Loucy (cell line): ENCODE data around the gene PALD1.

Experiments used
- H2AFZ ChIP-seq: fragments of 200-600 bp; sonication (generic); 2 replicates; pipeline ENCODE4 v1.6.0; 2016; ENCODE audit warnings: antibody characterized with exemption, mild to moderate bottlenecking, low read length, moderate library complexity
- H3F3A ChIP-seq: fragments of 200-600 bp; 2 replicates; pipeline ENCODE4 v1.6.0; 2016; ENCODE audit warnings: antibody characterized with exemption, low read depth, mild to moderate bottlenecking
- H3K27me3 ChIP-seq: fragments of 200-600 bp; sonication (generic); 2 replicates; pipeline ENCODE4 v1.6.1; 2014; ENCODE audit warnings: low read length, mild to moderate bottlenecking; ENCODE audit not compliant: insufficient read depth, poor library complexity, severe bottlenecking
- H3K36me3 ChIP-seq: fragments of 200-600 bp; sonication (generic); 2 replicates; pipeline ENCODE4 v1.6.1; 2016; ENCODE audit warnings: low read length; ENCODE audit not compliant: insufficient read depth
- H3K4me1 ChIP-seq: fragments of 200-600 bp; sonication (generic); 2 replicates; pipeline ENCODE4 v1.5.1; 2014; ENCODE audit warnings: low read length, mild to moderate bottlenecking; ENCODE audit not compliant: insufficient read depth, poor library complexity, severe bottlenecking
- H3K4me2 ChIP-seq: fragments of 200-600 bp; sonication (generic); 2 replicates; pipeline ENCODE4 v1.6.0; 2014; ENCODE audit warnings: antibody characterized with exemption, low read length, low read depth, mild to moderate bottlenecking; ENCODE audit not compliant: poor library complexity, severe bottlenecking
- H3K4me3 ChIP-seq: fragments of 200-600 bp; sonication (generic); 2 replicates; pipeline ENCODE4 v1.5.1; 2014; ENCODE audit warnings: low read length, mild to moderate bottlenecking, mixed read lengths; ENCODE audit not compliant: poor library complexity, severe bottlenecking
- H3K79me2 ChIP-seq: fragments of 200-600 bp; sonication (generic); 2 replicates; pipeline ENCODE4 v1.6.1; 2014; ENCODE audit warnings: low read length; ENCODE audit not compliant: insufficient read depth
- H3K9ac ChIP-seq: fragments of 200-600 bp; sonication (generic); 2 replicates; pipeline ENCODE4 v1.6.0; 2014; ENCODE audit warnings: mild to moderate bottlenecking, low read depth, low read length, moderate library complexity; ENCODE audit not compliant: poor library complexity, severe bottlenecking
- H3K9me2 ChIP-seq: fragments of 200-600 bp; sonication (generic); replicated peaks from 2 replicates; pipeline ENCODE4 v1.6.1; 2016; ENCODE audit warnings: low read depth, low read length, mixed read lengths
- H3K9me3 ChIP-seq: fragments of 200-600 bp; sonication (generic); 2 replicates; pipeline ENCODE4 v1.6.1; 2014; ENCODE audit warnings: mild to moderate bottlenecking, antibody characterized with exemption, low read length, low read depth; ENCODE audit not compliant: insufficient read depth
- H4K20me1 ChIP-seq: fragments of 200-600 bp; sonication (generic); 2 replicates; pipeline ENCODE4 v1.6.0; 2014; ENCODE audit warnings: antibody characterized with exemption, low read length, mild to moderate bottlenecking; ENCODE audit not compliant: insufficient read depth, poor library complexity, severe bottlenecking
- EZH2phosphoT487 ChIP-seq: fragments of 200-600 bp; IDR thresholded peaks from 2 replicates; pipeline ENCODE4 v1.6.1; 2018; ENCODE audit warnings: antibody characterized with exemption, mild to moderate bottlenecking, moderate library complexity, borderline replicate concordance
- TF ChIP-seq, protein P1 (sequence below): fragments of 200-600 bp; sonication (generic); conservative IDR thresholded peaks from 2 replicates; pipeline ENCODE4 v1.5.1; 2014; ENCODE audit warnings: mild to moderate bottlenecking, antibody characterized with exemption, low read length

The PALD1 gene

DNA sequence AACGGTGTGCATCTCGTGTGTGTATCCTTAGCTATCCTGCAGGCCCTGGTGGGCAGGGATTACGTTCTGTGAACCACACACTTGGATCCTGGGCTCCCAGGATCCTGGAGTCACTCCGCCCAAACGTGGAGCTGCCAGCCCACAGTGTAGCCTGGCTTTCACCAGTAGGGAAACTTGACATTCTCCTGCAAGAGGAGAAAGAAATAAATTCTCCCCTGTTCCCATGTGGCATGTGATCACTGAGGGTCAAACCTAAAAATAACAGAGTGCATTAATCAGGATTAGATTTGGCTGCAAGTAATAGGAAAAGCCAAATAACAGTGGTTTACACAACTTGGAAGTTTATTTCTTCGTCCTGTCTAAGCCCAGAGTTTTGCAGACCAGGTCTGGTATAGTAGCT is 32.3 kb downstream of the PALD1 start:
- H3K79me2 ChIP-seq: no peaks in the 10 kb centered on the region
- H3K4me3 ChIP-seq: no peak overlapping the region
- no peak overlapping the region for H2AFZ ChIP-seq
- H3K4me1 ChIP-seq: peaks cover 29% of the 10 kb centered on the region
- no peak overlapping the region for H3K9ac ChIP-seq
- H4K20me1 ChIP-seq: no peaks in the 10 kb centered on the region
- H3F3A ChIP-seq: no peaks in the 10 kb centered on the region
- H3K27me3 ChIP-seq: no peaks in the 10 kb centered on the region
- no peak overlapping the region for H3K4me2 ChIP-seq
- no peaks in the 10 kb centered on the region for H3K9me2 ChIP-seq
- no peak for TF ChIP-seq EZH2phosphoT487
- TF ChIP-seq, protein P1, sequence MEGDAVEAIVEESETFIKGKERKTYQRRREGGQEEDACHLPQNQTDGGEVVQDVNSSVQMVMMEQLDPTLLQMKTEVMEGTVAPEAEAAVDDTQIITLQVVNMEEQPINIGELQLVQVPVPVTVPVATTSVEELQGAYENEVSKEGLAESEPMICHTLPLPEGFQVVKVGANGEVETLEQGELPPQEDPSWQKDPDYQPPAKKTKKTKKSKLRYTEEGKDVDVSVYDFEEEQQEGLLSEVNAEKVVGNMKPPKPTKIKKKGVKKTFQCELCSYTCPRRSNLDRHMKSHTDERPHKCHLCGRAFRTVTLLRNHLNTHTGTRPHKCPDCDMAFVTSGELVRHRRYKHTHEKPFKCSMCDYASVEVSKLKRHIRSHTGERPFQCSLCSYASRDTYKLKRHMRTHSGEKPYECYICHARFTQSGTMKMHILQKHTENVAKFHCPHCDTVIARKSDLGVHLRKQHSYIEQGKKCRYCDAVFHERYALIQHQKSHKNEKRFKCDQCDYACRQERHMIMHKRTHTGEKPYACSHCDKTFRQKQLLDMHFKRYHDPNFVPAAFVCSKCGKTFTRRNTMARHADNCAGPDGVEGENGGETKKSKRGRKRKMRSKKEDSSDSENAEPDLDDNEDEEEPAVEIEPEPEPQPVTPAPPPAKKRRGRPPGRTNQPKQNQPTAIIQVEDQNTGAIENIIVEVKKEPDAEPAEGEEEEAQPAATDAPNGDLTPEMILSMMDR: no peak
- H3K9me3 ChIP-seq: no peaks in the 10 kb centered on the region
- no peaks in the 10 kb centered on the region; the same call in 1 of the 2 replicates for H3K36me3 ChIP-seq

DNA sequence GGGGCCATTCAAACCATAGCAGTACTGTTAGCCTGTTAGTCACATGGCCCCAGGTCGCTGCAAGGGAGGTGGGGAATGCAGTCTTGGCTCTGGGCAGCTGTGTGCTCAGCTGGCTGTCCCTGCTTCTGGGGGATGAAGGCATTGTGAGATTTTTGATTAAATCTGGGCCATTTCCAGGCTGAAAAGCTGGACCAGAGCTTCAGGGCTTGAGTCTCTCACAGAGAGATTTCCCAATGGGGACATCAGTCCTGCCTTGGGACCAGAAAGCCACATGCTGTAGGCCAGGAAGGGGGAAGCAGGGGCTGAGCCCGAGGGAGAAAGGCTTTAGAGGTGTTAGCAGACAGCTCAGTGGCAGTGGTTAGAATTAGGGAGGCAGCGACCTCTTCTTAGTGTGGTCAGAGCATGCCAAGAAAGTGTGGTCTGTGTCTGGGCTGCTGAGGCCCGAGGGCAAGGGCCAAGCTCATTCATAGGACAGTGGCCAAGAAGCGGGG is 33.6 kb downstream of the PALD1 start:
- Histone ChIP-seq H4K20me1 (no peaks in the 10 kb centered on the region), H3K27me3 (no peaks in the 10 kb centered on the region), H3K4me1 (peaks cover 29% of the 10 kb centered on the region), H3K9me2 (no peaks in the 10 kb centered on the region), H3K4me2 (no peak overlapping the region), H3K9ac (no peak overlapping the region), H3K79me2 (no peaks in the 10 kb centered on the region), H3K9me3 (no peaks in the 10 kb centered on the region), H2AFZ (no peak overlapping the region), H3K36me3 (no peaks in the 10 kb centered on the region; the same call in 1 of the 2 replicates), H3K4me3 (no peak overlapping the region), H3F3A (no peaks in the 10 kb centered on the region)
- TF ChIP-seq EZH2phosphoT487: no peak
- TF ChIP-seq, protein P1: no peak

DNA sequence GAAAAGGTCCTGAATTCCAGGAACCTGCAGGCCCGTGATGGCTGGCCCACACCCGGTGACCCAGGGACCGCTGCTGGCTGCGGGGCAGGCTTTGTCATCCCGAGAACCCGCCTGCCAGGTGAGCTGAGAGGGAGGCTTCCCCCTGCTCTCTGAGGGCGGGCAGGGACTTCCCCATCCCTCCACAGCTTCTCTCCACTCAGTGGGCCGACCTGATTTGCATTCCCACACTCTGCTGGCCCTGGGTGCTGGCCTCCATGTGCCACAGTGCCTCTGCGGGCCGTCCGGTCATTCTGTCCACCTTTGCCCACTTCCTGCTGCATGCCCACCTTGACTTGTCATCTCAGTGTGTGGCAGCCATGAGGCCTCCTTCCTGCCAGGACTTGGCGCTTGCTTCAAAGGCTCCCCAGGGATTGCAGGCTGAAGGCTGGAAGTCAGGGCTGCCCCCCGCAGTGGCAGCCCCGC is 35.3 kb downstream of the PALD1 start:
- Histone ChIP-seq H3K4me3 (no peak overlapping the region), H3K9ac (no peak overlapping the region), H2AFZ (no peak overlapping the region), H3K27me3 (no peaks in the 10 kb centered on the region), H4K20me1 (no peaks in the 10 kb centered on the region), H3K36me3 (no peaks in the 10 kb centered on the region), H3K79me2 (no peaks in the 10 kb centered on the region), H3K9me2 (no peaks in the 10 kb centered on the region), H3F3A (no peaks in the 10 kb centered on the region), H3K4me2 (peak overlapping the region; percentile 13), H3K4me1 (peaks cover 23% of the 10 kb centered on the region), H3K9me3 (no peaks in the 10 kb centered on the region)
- no peak for TF ChIP-seq EZH2phosphoT487
- TF ChIP-seq, protein P1: no peak
